ENCODE data around the gene RNF187.
A peak's percentile ranks its signal among the peaks of the same experiment; 100 is the strongest.
"Not testable (repeated sequence)": the region's sequence is repeated elsewhere in the genome, so short reads cannot be mapped to it uniquely, and the experiment has no call there.

RNF187 gene

GRCh38 chr1:228500901-228501871, 14.0 kb downstream of the RNF187 start:
- peak; percentile 54 for DNase-seq (ENCODE audit: low read depth)
- peak overlapping the region; percentile 4 for H3K4me3 ChIP-seq (ENCODE audit: low read depth, low read length)

- DNase-seq (ENCODE audit: low read depth), result no peak
- H3K4me3 ChIP-seq (ENCODE audit: low read depth, low read length), result no peak overlapping the region
Measured at GRCh38 chr1:228502522-228502921, 15.3 kb downstream of the RNF187 start.

GRCh38 chr1:228505944-228506343, 18.8 kb downstream of the RNF187 start:
- DNase-seq (ENCODE audit: low read depth); H3K4me3 ChIP-seq (ENCODE audit: low read depth, low read length): not testable (repeated sequence)

- no peak overlapping the region for H3K4me3 ChIP-seq (ENCODE audit: low read depth, low read length)
- DNase-seq (ENCODE audit: low read depth), result no peak
Measured at GRCh38 chr1:228507961-228508652, 20.9 kb downstream of the RNF187 start.

GRCh38 chr1:228508840-228509415, 21.7 kb downstream of the RNF187 start:
- no peak overlapping the region for H3K4me3 ChIP-seq (ENCODE audit: low read depth, low read length)
- no peak for DNase-seq (ENCODE audit: low read depth)

- DNase-seq (ENCODE audit: low read depth), result no peak
- H3K4me3 ChIP-seq (ENCODE audit: low read depth, low read length), result no peak overlapping the region
Measured at GRCh38 chr1:228510101-228510802, 23.1 kb downstream of the RNF187 start.

- no peak for DNase-seq (ENCODE audit: low read depth)
- no peak overlapping the region for H3K4me3 ChIP-seq (ENCODE audit: low read depth, low read length)
Measured at GRCh38 chr1:228510803-228511413, 23.7 kb downstream of the RNF187 start.

- DNase-seq (ENCODE audit: low read depth), result no peak
- H3K4me3 ChIP-seq (ENCODE audit: low read depth, low read length), result no peak overlapping the region
Measured at GRCh38 chr1:228511546-228512445, 24.6 kb downstream of the RNF187 start.

- H3K4me3 ChIP-seq (ENCODE audit: low read depth, low read length), result no peak overlapping the region
- DNase-seq (ENCODE audit: low read depth), result no peak
Measured at GRCh38 chr1:228512781-228513198, 25.6 kb downstream of the RNF187 start.

- no peak overlapping the region for H3K4me3 ChIP-seq (ENCODE audit: low read depth, low read length)
- DNase-seq (ENCODE audit: low read depth), result no peak
Measured at GRCh38 chr1:228513236-228513900, 26.2 kb downstream of the RNF187 start.

- H3K4me3 ChIP-seq (ENCODE audit: low read depth, low read length), result no peak overlapping the region
Measured at GRCh38 chr1:228514421-228514820, 27.2 kb downstream of the RNF187 start.

GRCh38 chr1:228515200-228515834, 28.1 kb downstream of the RNF187 start:
- no peak for DNase-seq (ENCODE audit: low read depth)
- H3K4me3 ChIP-seq (ENCODE audit: low read depth, low read length), result no peak overlapping the region

More at GRCh38 chr1:228514421-228514820, 27.2 kb downstream of the RNF187 start:
- DNase-seq (ENCODE audit: low read depth), result no peak

- no peak overlapping the region for H3K4me3 ChIP-seq (ENCODE audit: low read depth, low read length)
- no peak for DNase-seq (ENCODE audit: low read depth)
Measured at GRCh38 chr1:228517655-228518054, 30.5 kb downstream of the RNF187 start.

- DNase-seq (ENCODE audit: low read depth), result no peak
- H3K4me3 ChIP-seq (ENCODE audit: low read depth, low read length), result no peak overlapping the region
Measured at GRCh38 chr1:228527596-228527995, 40.4 kb downstream of the RNF187 start.

- no peak overlapping the region for H3K4me3 ChIP-seq (ENCODE audit: low read depth, low read length)
- no peak for DNase-seq (ENCODE audit: low read depth)
Measured at GRCh38 chr1:228528612-228529011, 41.4 kb downstream of the RNF187 start.

GRCh38 chr1:228530086-228530758, 43.0 kb downstream of the RNF187 start:
- no peak for DNase-seq (ENCODE audit: low read depth)
- H3K4me3 ChIP-seq (ENCODE audit: low read depth, low read length), result no peak overlapping the region
